Peyer's patch (tissue), 4 donors: Measurements from ENCODE around the gene A2ML1.

Experiments used
- POLR2A ChIP-seq, 2 donors: fragments of 450-650 bp; IDR thresholded peaks; one replicate each; pipeline ENCODE4 v1.5.1; 2017; ENCODE audit warnings: antibody characterized with exemption in 2 of 2, mild to moderate bottlenecking in 2 of 2, moderate library complexity in 2 of 2
- TF ChIP-seq, protein P1 (sequence below), 6 experiments: fragments of 450-650 bp in 4 of 6; fragments of 200-600 bp in 2 of 6; sonication (generic) in 1 of 6; IDR thresholded peaks; one replicate each; pipeline ENCODE4 v1.5.1; 2017 to 2019; ENCODE audit warnings: antibody characterized with exemption in 6 of 6, mild to moderate bottlenecking in 3 of 6, moderate library complexity in 1 of 6

DNA sequence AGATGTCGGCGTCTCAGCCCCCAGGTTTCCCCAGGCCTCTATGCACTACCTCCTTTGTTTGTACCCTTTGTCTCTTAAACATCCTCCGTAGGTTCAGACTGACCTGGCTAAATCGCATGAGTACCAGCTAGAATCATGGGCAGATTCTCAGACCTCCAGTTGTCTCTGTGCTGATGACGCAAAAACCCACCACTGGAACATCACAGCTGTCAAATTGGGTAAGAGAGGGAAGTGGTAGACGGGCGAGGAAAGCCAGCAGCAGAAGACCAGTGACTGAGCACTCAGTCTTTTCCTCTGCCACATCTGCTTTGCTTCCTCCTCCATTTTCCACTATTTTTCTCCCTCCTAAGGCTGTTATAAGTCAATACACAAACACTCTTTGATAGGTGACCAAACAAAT is 29.7 kb downstream of the A2ML1 start:
- TF ChIP-seq, protein P1, sequence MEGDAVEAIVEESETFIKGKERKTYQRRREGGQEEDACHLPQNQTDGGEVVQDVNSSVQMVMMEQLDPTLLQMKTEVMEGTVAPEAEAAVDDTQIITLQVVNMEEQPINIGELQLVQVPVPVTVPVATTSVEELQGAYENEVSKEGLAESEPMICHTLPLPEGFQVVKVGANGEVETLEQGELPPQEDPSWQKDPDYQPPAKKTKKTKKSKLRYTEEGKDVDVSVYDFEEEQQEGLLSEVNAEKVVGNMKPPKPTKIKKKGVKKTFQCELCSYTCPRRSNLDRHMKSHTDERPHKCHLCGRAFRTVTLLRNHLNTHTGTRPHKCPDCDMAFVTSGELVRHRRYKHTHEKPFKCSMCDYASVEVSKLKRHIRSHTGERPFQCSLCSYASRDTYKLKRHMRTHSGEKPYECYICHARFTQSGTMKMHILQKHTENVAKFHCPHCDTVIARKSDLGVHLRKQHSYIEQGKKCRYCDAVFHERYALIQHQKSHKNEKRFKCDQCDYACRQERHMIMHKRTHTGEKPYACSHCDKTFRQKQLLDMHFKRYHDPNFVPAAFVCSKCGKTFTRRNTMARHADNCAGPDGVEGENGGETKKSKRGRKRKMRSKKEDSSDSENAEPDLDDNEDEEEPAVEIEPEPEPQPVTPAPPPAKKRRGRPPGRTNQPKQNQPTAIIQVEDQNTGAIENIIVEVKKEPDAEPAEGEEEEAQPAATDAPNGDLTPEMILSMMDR (IDR thresholded peaks at IDR 0.05), result no peak
- TF ChIP-seq POLR2A (IDR thresholded peaks at IDR 0.05), result no peak
